H1 (cell line): ENCODE results near the gene ZNF670. TPM values are rescaled to one million over a fixed set of nuclear protein-coding genes. Genes with fewer than 3 reads are reported as not detected.

ENCODE experiments used
- CTCF ChIA-PET: fragments of 300-600 bp; sonication (Branson Sonifier 250); formaldehyde crosslinking; loops from one replicate; lab custom pipeline; 2021; ENCODE audit not compliant: partially characterized antibody; lab: Charles Lee
- POLR2A ChIA-PET: fragments of 300-600 bp; sonication (Branson Sonifier 250); formaldehyde crosslinking; loops from one replicate; lab custom pipeline; 2021; ENCODE audit warnings: inconsistent platforms; ENCODE audit not compliant: partially characterized antibody; lab: Charles Lee
- DNase-seq, 2 experiments: peaks; one replicate each; pipeline versions ENCODE4 v3.0.0 to v3.0.0-alpha.2; 2010 to 2022; ENCODE audit warnings: low spot score in 2 of 2, low read depth in 1 of 2, mixed read lengths in 1 of 2
- FAIRE-seq: peaks from 2 replicates; lab custom pipeline; 2011; peaks lifted over from hg19 to GRCh38; lab: Jason Lieb, UNC
- H2AFZ ChIP-seq: 2 replicates; pipeline ENCODE4 v1.8.1; 2012; ENCODE audit warnings: low read length, inconsistent platforms
- H2AK5ac ChIP-seq: 2 replicates; pipeline ENCODE4 v1.6.1; 2013; ENCODE audit warnings: low read depth, low read length
- H2BK120ac ChIP-seq: replicated peaks from 2 replicates; pipeline ENCODE3; 2013; ENCODE audit warnings: low read depth, low read length, inconsistent platforms
- H2BK12ac ChIP-seq: 2 replicates; pipeline ENCODE4 v1.6.1; 2013; ENCODE audit warnings: low read depth, low read length
- H2BK15ac ChIP-seq: 2 replicates; pipeline ENCODE4 v1.6.1; 2013; ENCODE audit warnings: low read length
- H2BK20ac ChIP-seq: 2 replicates; pipeline ENCODE4 v1.6.1; 2013; ENCODE audit warnings: low read length
- H2BK5ac ChIP-seq: 2 replicates; pipeline ENCODE4 v1.6.1; 2013; ENCODE audit warnings: low read depth, low read length
- H3K14ac ChIP-seq: 2 replicates; pipeline ENCODE4 v1.6.1; 2013; ENCODE audit warnings: inconsistent platforms; ENCODE audit not compliant: insufficient read length
- H3K18ac ChIP-seq: 2 replicates; pipeline ENCODE4 v1.6.1; 2013; ENCODE audit warnings: low read length; ENCODE audit errors: extremely low read depth
- H3K23ac ChIP-seq: 2 replicates; pipeline ENCODE4 v1.6.1; 2013; ENCODE audit warnings: inconsistent platforms; ENCODE audit not compliant: insufficient read length
- H3K23me2 ChIP-seq: 2 replicates; pipeline ENCODE4 v1.6.1; 2013; ENCODE audit warnings: low read depth, low read length
- H3K27ac ChIP-seq: 2 replicates; pipeline ENCODE4 v1.6.1; 2011; ENCODE audit warnings: low read depth, low read length, inconsistent platforms
- H3K27me3 ChIP-seq, 4 experiments: replicated peaks in 1 of 4; 1 replicate in 1 of 4; 2 replicates in 3 of 4; pipeline versions ENCODE4 v1.6.1 to v1.8.1; 2011 to 2013; ENCODE audit warnings: low read length in 3 of 4, mild to moderate bottlenecking in 3 of 4, inconsistent platforms in 2 of 4, mixed read lengths in 2 of 4, moderate library complexity in 1 of 4; ENCODE audit not compliant: control insufficient read depth in 3 of 4, insufficient read depth in 3 of 4; ENCODE audit errors: extremely low read depth in 1 of 4
- H3K36me3 ChIP-seq, 4 experiments: 2 replicates each; pipeline versions ENCODE4 v1.6.1 to v1.8.1; 2011 to 2013; ENCODE audit warnings: mild to moderate bottlenecking in 4 of 4, low read length in 3 of 4, moderate library complexity in 2 of 4, control low read depth in 1 of 4, inconsistent platforms in 1 of 4; ENCODE audit not compliant: insufficient read depth in 4 of 4, control insufficient read depth in 2 of 4
- H3K4ac ChIP-seq: replicated peaks from 2 replicates; pipeline ENCODE3; 2013; ENCODE audit warnings: low read length, low read depth, mixed read lengths, inconsistent platforms; ENCODE audit not compliant: insufficient read length
- H3K4me1 ChIP-seq, 4 experiments: replicated peaks in 1 of 4; 1 replicate in 1 of 4; 2 replicates in 3 of 4; pipeline versions ENCODE4 v1.6.1 to v1.8.1; 2011 to 2013; ENCODE audit warnings: low read length in 3 of 4, inconsistent platforms in 2 of 4, mixed read lengths in 1 of 4; ENCODE audit not compliant: insufficient read depth in 4 of 4, control insufficient read depth in 3 of 4
- H3K4me2 ChIP-seq, 2 experiments: 2 replicates each; pipeline versions ENCODE4 v1.6.1 to v1.8.1; 2011 to 2013; ENCODE audit warnings: low read depth in 2 of 2, low read length in 2 of 2, control low read depth in 1 of 2, inconsistent platforms in 1 of 2, mild to moderate bottlenecking in 1 of 2; ENCODE audit not compliant: insufficient read depth in 1 of 2
- H3K4me3 ChIP-seq, 4 experiments: fragments of 200-600, 300-600 bp in 1 of 4; sonication (generic), shearing (Covaris generic), sonication (Bioruptor Twin) in 1 of 4; 2 replicates each; pipeline versions ENCODE4 v1.5.1 to v1.8.1; 2011 to 2016; ENCODE audit warnings: low read length in 4 of 4, low read depth in 3 of 4, control low read depth in 2 of 4, inconsistent platforms in 2 of 4, mild to moderate bottlenecking in 2 of 4, mixed read lengths in 1 of 4, moderate library complexity in 1 of 4; ENCODE audit not compliant: insufficient read depth in 2 of 4; ENCODE audit errors: extremely low read depth in 1 of 4
- H3K56ac ChIP-seq: replicated peaks from 2 replicates; pipeline ENCODE3; 2013; ENCODE audit warnings: low read depth, mild to moderate bottlenecking, mixed read lengths, low read length, inconsistent platforms; ENCODE audit not compliant: insufficient read length
- H3K79me1 ChIP-seq: 2 replicates; pipeline ENCODE4 v1.6.1; 2013; ENCODE audit warnings: low read depth, low read length, control low read depth
- H3K79me2 ChIP-seq, 2 experiments: 2 replicates each; pipeline versions ENCODE4 v1.6.1 to v1.8.1; 2012 to 2013; ENCODE audit warnings: low read length in 2 of 2, mild to moderate bottlenecking in 2 of 2, inconsistent platforms in 1 of 2; ENCODE audit not compliant: insufficient read depth in 2 of 2, control insufficient read depth in 1 of 2
- H3K9ac ChIP-seq, 4 experiments: replicated peaks in 1 of 4; 1 replicate in 1 of 4; 2 replicates in 3 of 4; pipeline versions ENCODE4 v1.6.1 to v1.8.1; 2011 to 2013; ENCODE audit warnings: low read depth in 3 of 4, low read length in 3 of 4, control low read depth in 2 of 4, mild to moderate bottlenecking in 2 of 4, moderate library complexity in 2 of 4, inconsistent platforms in 1 of 4; ENCODE audit errors: extremely low read depth in 1 of 4
- H3K9me3 ChIP-seq, 2 experiments: 2 replicates each; pipeline versions ENCODE4 v1.6.1 to v1.8.1; 2012 to 2013; ENCODE audit warnings: mild to moderate bottlenecking in 2 of 2, moderate library complexity in 2 of 2, control low read depth in 1 of 2, inconsistent platforms in 1 of 2, low read depth in 1 of 2, low read length in 1 of 2, mixed read lengths in 1 of 2; ENCODE audit not compliant: insufficient read depth in 2 of 2
- H4K20me1 ChIP-seq, 2 experiments: replicated peaks in 1 of 2; 2 replicates each; pipeline versions ENCODE3 to v1.8.1; 2011 to 2013; ENCODE audit warnings: inconsistent platforms in 2 of 2, low read length in 2 of 2, mild to moderate bottlenecking in 1 of 2; ENCODE audit not compliant: insufficient read depth in 2 of 2, control insufficient read depth in 1 of 2
- H4K5ac ChIP-seq: 2 replicates; pipeline ENCODE4 v1.6.1; 2013; ENCODE audit warnings: low read length, low read depth, mixed read lengths, inconsistent platforms; ENCODE audit not compliant: insufficient read length
- H4K8ac ChIP-seq: 2 replicates; pipeline ENCODE4 v1.8.0; 2013; ENCODE audit warnings: mild to moderate bottlenecking, moderate library complexity, low read length, inconsistent platforms; ENCODE audit not compliant: insufficient read depth; ENCODE audit errors: extremely low read depth
- H4K91ac ChIP-seq: replicated peaks from 2 replicates; pipeline ENCODE3; 2013; ENCODE audit warnings: low read length, mixed read lengths, inconsistent platforms; ENCODE audit not compliant: insufficient read length
- CTCF ChIP-seq, 3 experiments: IDR thresholded peaks; 1 replicate in 2 of 3; 2 replicates in 1 of 3; pipeline versions ENCODE4 v1.5.1 to v1.6.1; 2011; ENCODE audit warnings: low read length in 3 of 3, mild to moderate bottlenecking in 3 of 3, inconsistent platforms in 2 of 3, low read depth in 1 of 3, moderate library complexity in 1 of 3; ENCODE audit not compliant: insufficient read depth in 1 of 3; ENCODE audit errors: control extremely low read depth in 1 of 3
- GABPA ChIP-seq: IDR thresholded peaks from 2 replicates; pipeline ENCODE4 v1.6.1; 2011; ENCODE audit warnings: mild to moderate bottlenecking, low read length, moderate library complexity, borderline replicate concordance; ENCODE audit not compliant: insufficient read depth
- HDAC2 ChIP-seq, 2 experiments: fragments of 300-600 bp in 1 of 2; sonication (generic) in 1 of 2; IDR thresholded peaks; 2 replicates each; pipeline ENCODE4 v1.6.1; 2011 to 2012; ENCODE audit warnings: low read depth in 2 of 2, low read length in 2 of 2, mild to moderate bottlenecking in 2 of 2, moderate library complexity in 2 of 2, borderline replicate concordance in 1 of 2, inconsistent platforms in 1 of 2
- KDM4A ChIP-seq: IDR thresholded peaks from one replicate; pipeline ENCODE4 v1.7.1; 2012; ENCODE audit warnings: low read depth, mild to moderate bottlenecking, moderate library complexity, low read length, inconsistent platforms; ENCODE audit not compliant: severe bottlenecking
- RBBP5 ChIP-seq: IDR thresholded peaks from 2 replicates; pipeline ENCODE4 v1.7.1; 2012; ENCODE audit warnings: low read depth, mild to moderate bottlenecking, inconsistent platforms, low read length, moderate library complexity, borderline replicate concordance
- RFX5 ChIP-seq: IDR thresholded peaks from 2 replicates; pipeline ENCODE4 v1.6.1; 2011; ENCODE audit warnings: low read depth, low read length, improper control_type of control experiment, borderline replicate concordance
- SIRT6 ChIP-seq: IDR thresholded peaks from one replicate; pipeline ENCODE4 v1.7.1; 2012; ENCODE audit warnings: low read length, inconsistent platforms
- SUZ12 ChIP-seq: fragments of 200-600 bp; sonication (generic); IDR thresholded peaks from 2 replicates; pipeline ENCODE4 v1.6.1; 2012; ENCODE audit warnings: mild to moderate bottlenecking, inconsistent platforms, low read length, moderate library complexity, mixed read lengths
- WGBS, 2 experiments: shearing (Covaris generic) in 1 of 2; methylation state at CpG; one replicate each; pipeline versions ENCODE4 v1.1.6 to v1.1.7; 2013 to 2015; ENCODE audit warnings: low lambda C conversion rate in 2 of 2, mixed read lengths in 2 of 2, inconsistent platforms in 1 of 2, low coverage in 1 of 2, missing lambda C conversion rate in 1 of 2; ENCODE audit not compliant: insufficient replicate concordance in 2 of 2, insufficient coverage in 1 of 2, insufficient read length in 1 of 2; ENCODE audit errors: extremely low coverage in 1 of 2, missing lambda C conversion rate in 1 of 2; 5-methylcytosine and 5-hydroxymethylcytosine counted together
- polyA plus RNA-seq, 7 experiments: library from polyadenylated mRNA; depleted of rRNA in 3 of 7; stranded (reverse) in 5 of 7; unstranded in 2 of 7; fragments of >200 nt in 5 of 7; fragments of 200-250 nt in 2 of 7; gene quantifications; 1 replicate in 5 of 7; 2 replicates in 1 of 7; 4 replicates in 1 of 7; pipeline versions ENCODE4 v1.2.1 to v1.2.3, GENCODE V29; 2011 to 2013; ENCODE audit warnings: missing spikeins in 2 of 7, mixed read lengths in 2 of 7
- total RNA-seq: library from RNA; stranded (reverse); fragmentation: NEBNext Ultra II Directional; extraction: Animal tissue kit (Norgen Biotek cat#: 25700); gene quantifications from 2 replicates; pipeline ENCODE4 v1.2.1, GENCODE V29; 2021

ZNF670 gene
- total and polyA plus RNA-seq, 2 of the 8 experiments (the other 6 are each of a cell fraction or from before 2014, with no cell fraction given), result 2.8 to 15.4 TPM

GRCh38 chr1:247111700-247112478 lies 33.3 kb upstream of the ZNF670 start:
- ChIA-PET POLR2A (interaction anchor here (0.7 to 1.5 kb wide), 3 partner anchors 34 to 181 kb away, joined by 3 to 4 read pairs (median 4); partner anchors contain the start of gene ZNF670), CTCF (interaction anchor here (1.3 kb wide), 1 partner anchor 8 kb away, joined by 5 read pairs; no protein-coding TSS in a partner anchor)
- Histone ChIP-seq H2AK5ac (no peak overlapping the region), H4K91ac (peak overlapping the region; percentile 65), H3K4me3 (peak overlapping the region; percentile 40 to 73 (median 56)), H3K27ac (no peak overlapping the region), H3K9me3 (no peaks in the 10 kb centered on the region), H3K56ac (no peak overlapping the region), H3K9ac (no peak overlapping the region; a peak in 1 of 7 replicates), H3K79me2 (no peaks in the 10 kb centered on the region), H2BK12ac (no peak overlapping the region), H4K8ac (peak overlapping the region; percentile 92), H3K27me3 (peaks cover 2 to 32% (median 15%) of the 10 kb centered on the region in 4 experiments), H2BK120ac (no peak overlapping the region), H3K23ac (no peak overlapping the region), H2BK15ac (no peak overlapping the region; the same call in 1 of the 2 replicates), H3K23me2 (peaks cover 16% of the 10 kb centered on the region; the same call in 1 of the 2 replicates), H3K4ac (no peak overlapping the region), H3K79me1 (no peaks in the 10 kb centered on the region), H4K20me1 (peaks cover 0 to 3% of the 10 kb centered on the region in 2 experiments), H3K14ac (no peak overlapping the region), H2BK5ac (no peak overlapping the region), H3K4me1 (peaks cover 0 to 4% (median 1%) of the 10 kb centered on the region in 4 experiments; a peak in 4 of 7 replicates), H3K4me2 (peak overlapping the region; percentile 47 to 94), H4K5ac (no peak overlapping the region), H2AFZ (peak overlapping the region; percentile 69; the same call in 1 of the 2 replicates), H3K36me3 (no peaks in the 10 kb centered on the region), H2BK20ac (no peak overlapping the region), H3K18ac (no peak overlapping the region; the same call in 1 of the 2 replicates)
- peak in 1 of 2 experiments; percentile 68 for DNase-seq
- WGBS, 2 experiments, result 3% methylated on average over 39 of the region's 78 CpGs; no CpG with 5 or more reads in 1 of the 2 experiments
- no peak for FAIRE-seq
- peak; percentile 41 for TF ChIP-seq SUZ12
- no peak; the same call in 1 of the 2 replicates for TF ChIP-seq RBBP5
- no peak for TF ChIP-seq RFX5
- TF ChIP-seq KDM4A, result peak; percentile 85
- TF ChIP-seq SIRT6, result no peak
- no peak for TF ChIP-seq CTCF (IDR thresholded peaks at IDR 0.05; ENCODE audit: control extremely low read depth in 1 of 3, insufficient read depth in 1 of 3, low read depth in 1 of 3, low read length in 3 of 3)
- TF ChIP-seq GABPA, result no peak
- TF ChIP-seq HDAC2 (IDR thresholded peaks at IDR 0.05; ENCODE audit: borderline replicate concordance in 1 of 2, low read depth in 2 of 2, low read length in 2 of 2), result no peak
